DND-41 (cell line): ENCODE data around the gene CNN3.

Experiments
- ATAC-seq: fragments of 200-7000 bp; cut with Tn5 transposase; 3 replicates; pipeline ENCODE4 v1.9.1; 2021; ENCODE audit warnings: low read depth; ENCODE audit not compliant: insufficient read depth
- DNase-seq: peaks from one replicate; pipeline ENCODE4 v3.0.0-alpha.2; 2020
- H2AFZ ChIP-seq: 2 replicates; pipeline ENCODE4 v1.6.0; 2012; ENCODE audit warnings: low read depth, low read length
- H3K27ac ChIP-seq: 2 replicates; pipeline ENCODE4 v1.5.1; 2012; ENCODE audit warnings: low read length, inconsistent platforms
- H3K27me3 ChIP-seq: fragments of 200-600 bp; sonication (generic); 2 replicates; pipeline ENCODE4 v1.6.0; 2012; ENCODE audit warnings: low read length, mild to moderate bottlenecking, inconsistent platforms; ENCODE audit not compliant: insufficient read depth, poor library complexity
- H3K36me3 ChIP-seq: 2 replicates; pipeline ENCODE4 v1.5.1; 2012; ENCODE audit warnings: low read length, inconsistent platforms; ENCODE audit not compliant: insufficient read depth
- H3K4me1 ChIP-seq: 2 replicates; pipeline ENCODE4 v1.5.1; 2012; ENCODE audit warnings: mild to moderate bottlenecking, low read length; ENCODE audit not compliant: insufficient read depth
- H3K4me2 ChIP-seq: 2 replicates; pipeline ENCODE4 v1.6.0; 2012; ENCODE audit warnings: mild to moderate bottlenecking, moderate library complexity, low read length, inconsistent platforms; ENCODE audit not compliant: insufficient read depth
- H3K4me3 ChIP-seq, 2 experiments: fragments of 200-600 bp in 1 of 2; shearing (Covaris generic) in 1 of 2; 2 replicates each; pipeline ENCODE4 v1.5.1; 2012 to 2016; ENCODE audit warnings: inconsistent platforms in 2 of 2, low read length in 2 of 2, mild to moderate bottlenecking in 2 of 2, low read depth in 1 of 2, moderate library complexity in 1 of 2
- H3K79me2 ChIP-seq: 2 replicates; pipeline ENCODE4 v1.6.0; 2012; ENCODE audit warnings: low read length, inconsistent platforms; ENCODE audit not compliant: insufficient read depth
- H3K9ac ChIP-seq: 2 replicates; pipeline ENCODE4 v1.6.0; 2012; ENCODE audit warnings: low read depth, mild to moderate bottlenecking, inconsistent platforms, low read length, moderate library complexity
- H3K9me3 ChIP-seq: 2 replicates; pipeline ENCODE4 v1.5.1; 2012; ENCODE audit warnings: low read length, moderate library complexity, mild to moderate bottlenecking, inconsistent platforms; ENCODE audit not compliant: insufficient read depth, severe bottlenecking
- H4K20me1 ChIP-seq: 2 replicates; pipeline ENCODE4 v1.6.0; 2012; ENCODE audit warnings: low read length; ENCODE audit not compliant: insufficient read depth
- EZH2 ChIP-seq: IDR thresholded peaks from 3 replicates; pipeline ENCODE4 v1.6.1; 2012; ENCODE audit warnings: borderline replicate concordance, low read depth, mild to moderate bottlenecking, moderate library complexity, low read length, inconsistent platforms; ENCODE audit not compliant: severe bottlenecking
- TF ChIP-seq, protein P1 (sequence below): IDR thresholded peaks from 2 replicates; pipeline ENCODE4 v1.5.1; 2012; ENCODE audit warnings: borderline replicate concordance, low read length, moderate library complexity, mild to moderate bottlenecking; ENCODE audit not compliant: poor library complexity, severe bottlenecking; ENCODE audit errors: extremely low read depth

CNN3 gene

GRCh38 chr1:94886361-94886760 lies 40.5 kb downstream of the CNN3 start:
- TF ChIP-seq, protein P1, sequence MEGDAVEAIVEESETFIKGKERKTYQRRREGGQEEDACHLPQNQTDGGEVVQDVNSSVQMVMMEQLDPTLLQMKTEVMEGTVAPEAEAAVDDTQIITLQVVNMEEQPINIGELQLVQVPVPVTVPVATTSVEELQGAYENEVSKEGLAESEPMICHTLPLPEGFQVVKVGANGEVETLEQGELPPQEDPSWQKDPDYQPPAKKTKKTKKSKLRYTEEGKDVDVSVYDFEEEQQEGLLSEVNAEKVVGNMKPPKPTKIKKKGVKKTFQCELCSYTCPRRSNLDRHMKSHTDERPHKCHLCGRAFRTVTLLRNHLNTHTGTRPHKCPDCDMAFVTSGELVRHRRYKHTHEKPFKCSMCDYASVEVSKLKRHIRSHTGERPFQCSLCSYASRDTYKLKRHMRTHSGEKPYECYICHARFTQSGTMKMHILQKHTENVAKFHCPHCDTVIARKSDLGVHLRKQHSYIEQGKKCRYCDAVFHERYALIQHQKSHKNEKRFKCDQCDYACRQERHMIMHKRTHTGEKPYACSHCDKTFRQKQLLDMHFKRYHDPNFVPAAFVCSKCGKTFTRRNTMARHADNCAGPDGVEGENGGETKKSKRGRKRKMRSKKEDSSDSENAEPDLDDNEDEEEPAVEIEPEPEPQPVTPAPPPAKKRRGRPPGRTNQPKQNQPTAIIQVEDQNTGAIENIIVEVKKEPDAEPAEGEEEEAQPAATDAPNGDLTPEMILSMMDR: no peak
- no peak for TF ChIP-seq EZH2
- H3K4me2 ChIP-seq: no peak overlapping the region
- H3K4me3 ChIP-seq: no peak overlapping the region
- ATAC-seq (no peak), DNase-seq (no peak)
- no peak overlapping the region for H2AFZ ChIP-seq
- H3K27ac ChIP-seq: no peak overlapping the region
- no peaks in the 10 kb centered on the region for H3K27me3 ChIP-seq
- H3K36me3 ChIP-seq: no peaks in the 10 kb centered on the region
- H3K79me2 ChIP-seq: no peaks in the 10 kb centered on the region
- H3K4me1 ChIP-seq: peaks cover 16% of the 10 kb centered on the region
- H3K9ac ChIP-seq: no peak overlapping the region
- H3K9me3 ChIP-seq: no peaks in the 10 kb centered on the region
- no peaks in the 10 kb centered on the region for H4K20me1 ChIP-seq

DNA sequence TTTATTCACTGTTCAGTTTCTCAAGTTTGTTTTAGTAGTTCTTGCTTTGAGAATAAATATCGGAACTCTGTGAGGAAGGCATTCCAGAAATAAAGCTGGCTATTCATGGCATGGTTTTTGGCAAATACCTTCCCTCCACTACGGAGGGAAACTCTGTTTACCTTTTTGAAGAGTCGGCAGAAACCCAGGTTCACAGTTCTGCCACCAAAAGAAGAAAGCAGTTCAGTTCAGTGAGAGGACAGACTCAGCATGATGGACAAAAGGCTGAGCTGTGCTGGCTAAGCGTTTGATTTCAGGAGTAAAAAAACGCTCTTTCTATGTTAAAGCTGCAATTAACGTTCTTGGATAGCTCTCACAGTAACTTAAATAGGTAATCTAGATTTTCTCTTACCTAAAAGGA lies 42.4 kb downstream of the CNN3 start:
- H3K27me3 ChIP-seq: no peaks in the 10 kb centered on the region
- H3K9ac ChIP-seq: no peak overlapping the region
- TF ChIP-seq, protein P1: no peak
- no peak for TF ChIP-seq EZH2
- H3K4me3 ChIP-seq: no peak overlapping the region
- peak overlapping the region; percentile 53; the same call in 1 of the 2 replicates for H2AFZ ChIP-seq
- H3K9me3 ChIP-seq: no peaks in the 10 kb centered on the region
- no peaks in the 10 kb centered on the region for H4K20me1 ChIP-seq
- no peak overlapping the region for H3K27ac ChIP-seq
- ATAC-seq (no peak), DNase-seq (no peak)
- no peak overlapping the region for H3K4me2 ChIP-seq
- peaks cover 16% of the 10 kb centered on the region for H3K4me1 ChIP-seq
- H3K36me3 ChIP-seq: no peaks in the 10 kb centered on the region
- no peaks in the 10 kb centered on the region for H3K79me2 ChIP-seq

DNA sequence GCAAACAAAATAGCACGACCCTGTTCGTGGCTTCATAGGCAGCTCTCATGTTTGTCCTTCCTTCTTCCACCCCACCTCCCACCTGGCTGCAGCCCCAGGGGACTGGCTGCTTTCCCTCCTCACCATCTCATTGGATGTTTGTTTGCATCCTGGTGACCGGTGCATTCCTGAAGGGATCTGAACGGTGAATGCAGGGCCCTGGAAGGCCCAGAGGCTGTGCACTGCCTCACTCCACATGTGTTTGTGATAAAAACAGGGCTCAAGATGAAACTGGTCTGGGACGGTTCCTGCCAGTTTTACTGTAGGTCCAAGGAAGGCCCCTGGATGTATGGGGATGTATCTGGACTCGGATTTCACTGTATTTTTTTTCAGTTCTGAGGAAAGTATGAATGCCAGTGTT lies 42.8 kb downstream of the CNN3 start:
- Histone ChIP-seq H4K20me1 (no peaks in the 10 kb centered on the region), H3K36me3 (no peaks in the 10 kb centered on the region), H3K9me3 (no peaks in the 10 kb centered on the region), H3K4me3 (no peak overlapping the region), H3K79me2 (no peaks in the 10 kb centered on the region), H3K4me2 (peak overlapping the region; percentile 52), H3K4me1 (peaks cover 16% of the 10 kb centered on the region), H2AFZ (peak overlapping the region; percentile 53), H3K27me3 (no peaks in the 10 kb centered on the region), H3K27ac (no peak overlapping the region), H3K9ac (no peak overlapping the region)
- DNase-seq (no peak), ATAC-seq (peak; percentile 40)
- TF ChIP-seq EZH2: no peak
- TF ChIP-seq, protein P1: no peak

DNA sequence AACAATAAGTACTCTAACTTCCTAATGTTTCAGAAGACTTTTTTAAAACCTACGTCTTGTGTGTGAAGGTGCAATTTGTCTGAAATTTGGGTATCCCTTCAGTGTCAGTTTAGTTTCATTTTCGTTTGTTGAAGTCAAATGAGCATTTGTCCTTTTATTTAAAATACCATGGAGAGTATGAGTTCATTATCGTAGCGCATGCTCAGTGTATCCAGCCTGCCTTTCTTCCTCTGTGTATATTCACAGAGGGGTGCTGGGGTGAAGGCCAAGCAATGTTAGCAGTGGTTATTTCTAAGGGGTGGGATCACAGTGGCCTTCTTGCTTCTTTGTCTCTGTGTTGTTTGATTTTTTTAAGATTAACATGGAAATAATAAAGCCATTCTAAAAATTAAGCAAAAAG lies 43.2 kb downstream of the CNN3 start:
- peak; percentile 85 for ATAC-seq
- TF ChIP-seq, protein P1: no peak
- TF ChIP-seq EZH2: no peak
- Histone ChIP-seq H3K9ac (no peak overlapping the region), H3K9me3 (no peaks in the 10 kb centered on the region), H3K36me3 (no peaks in the 10 kb centered on the region), H3K27ac (peak overlapping the region; percentile 47), H2AFZ (peak overlapping the region; percentile 53), H3K4me3 (no peak overlapping the region), H3K4me1 (peaks cover 16% of the 10 kb centered on the region), H4K20me1 (no peaks in the 10 kb centered on the region), H3K4me2 (peak overlapping the region; percentile 52), H3K27me3 (no peaks in the 10 kb centered on the region), H3K79me2 (no peaks in the 10 kb centered on the region)
- peak; percentile 15 for DNase-seq
